ENCODE results near the gene THEM4.
"Not testable (repeated sequence)": the region's sequence is repeated elsewhere in the genome, so short reads cannot be mapped to it uniquely, and the experiment has no call there.

THEM4 gene

GRCh38 chr1:151934048-151934493 lies 24.8 kb upstream of the THEM4 start:
- DNase-seq: peak; percentile 62

- no peak for DNase-seq
These were observed 15.6 kb upstream of the THEM4 start for GRCh38 chr1:151924691-151925587.

GRCh38 chr1:151923422-151923821 lies 14.1 kb upstream of the THEM4 start:
- no peak for DNase-seq

- DNase-seq: no peak
These were observed 10.8 kb upstream of the THEM4 start for GRCh38 chr1:151920149-151920548.

GRCh38 chr1:151918819-151919610 lies 9.7 kb upstream of the THEM4 start:
- no peak for DNase-seq

- no peak for DNase-seq
These were observed 8.8 kb upstream of the THEM4 start for GRCh38 chr1:151918156-151918555.

- no peak for DNase-seq
These were observed 7.5 kb upstream of the THEM4 start for GRCh38 chr1:151916726-151917370.

- no peak for DNase-seq
These were observed 5.9 kb upstream of the THEM4 start for GRCh38 chr1:151915061-151915686.

GRCh38 chr1:151914076-151914475 lies 4.8 kb upstream of the THEM4 start:
- DNase-seq: no peak

GRCh38 chr1:151912973-151913372 lies 3.7 kb upstream of the THEM4 start:
- DNase-seq: no peak

GRCh38 chr1:151908228-151908691 lies 1.1 kb downstream of the THEM4 start:
- peak; percentile 27 for DNase-seq

- DNase-seq: no peak
These were observed 1.8 kb downstream of the THEM4 start for GRCh38 chr1:151907363-151908139.

- DNase-seq: not testable (repeated sequence)
These were observed 3.0 kb downstream of the THEM4 start for GRCh38 chr1:151906324-151906645.

GRCh38 chr1:151905443-151906323 lies 3.6 kb downstream of the THEM4 start:
- peak; percentile 52 for DNase-seq

GRCh38 chr1:151905070-151905442 lies 4.3 kb downstream of the THEM4 start:
- DNase-seq: no peak

- DNase-seq: no peak
These were observed 6.5 kb downstream of the THEM4 start for GRCh38 chr1:151902858-151903257.

- not testable (repeated sequence) for DNase-seq
These were observed 8.5 kb downstream of the THEM4 start for GRCh38 chr1:151900804-151901203.

GRCh38 chr1:151898519-151898991 lies 10.8 kb downstream of the THEM4 start:
- no peak for DNase-seq

GRCh38 chr1:151897991-151898431 lies 11.3 kb downstream of the THEM4 start:
- no peak for DNase-seq

- DNase-seq: no peak
These were observed 16.0 kb downstream of the THEM4 start for GRCh38 chr1:151893176-151893924.

All from fibroblast of skin of back (primary cell).